Stimulated activated naive CD4-positive, alpha-beta T cell (primary cell): ENCODE data around the gene DVL2.
"Not testable (repeated sequence)": the region's sequence is repeated elsewhere in the genome, so short reads cannot be mapped to it uniquely, and the experiment has no call there.

Experiments used
- DNase-seq, 6 experiments: peaks; one replicate each; lab custom pipeline; 2025; lab: John Stamatoyannopoulos, UW

The DVL2 gene

DNA sequence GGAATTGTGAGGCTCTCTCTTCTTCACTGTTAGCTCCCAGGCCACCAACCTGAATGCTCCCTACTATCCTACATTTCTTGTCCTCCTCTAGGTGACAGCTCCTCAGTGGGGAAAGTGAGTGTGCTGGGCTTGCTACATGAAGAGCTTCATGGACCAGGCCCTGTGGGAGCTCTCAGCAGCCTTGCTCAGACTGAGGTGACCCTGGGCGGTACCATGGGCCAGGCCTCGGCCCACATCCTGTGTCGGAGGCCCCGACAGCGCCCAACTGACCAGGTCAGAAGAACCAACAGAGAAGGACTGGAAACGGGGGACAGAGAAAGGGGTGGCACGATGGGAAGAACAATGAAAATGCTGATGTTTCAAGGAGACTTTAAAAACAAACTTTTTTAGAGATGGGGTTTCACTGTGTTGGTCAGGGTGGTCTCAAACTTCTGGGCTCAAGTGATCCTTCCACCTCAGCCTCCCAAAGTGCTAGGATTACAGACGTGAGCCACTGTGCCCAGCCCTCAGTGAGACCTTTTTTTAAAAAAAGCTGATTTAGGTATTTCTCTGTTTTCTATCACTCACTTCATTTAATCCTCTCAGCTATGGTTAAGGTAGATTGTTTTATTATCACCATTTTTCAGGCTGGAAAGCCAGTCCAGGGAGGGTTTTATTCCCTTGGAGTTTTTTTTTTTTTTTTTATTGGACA, 22.6 kb upstream of the DVL2 start:
- no peak for DNase-seq

DNA sequence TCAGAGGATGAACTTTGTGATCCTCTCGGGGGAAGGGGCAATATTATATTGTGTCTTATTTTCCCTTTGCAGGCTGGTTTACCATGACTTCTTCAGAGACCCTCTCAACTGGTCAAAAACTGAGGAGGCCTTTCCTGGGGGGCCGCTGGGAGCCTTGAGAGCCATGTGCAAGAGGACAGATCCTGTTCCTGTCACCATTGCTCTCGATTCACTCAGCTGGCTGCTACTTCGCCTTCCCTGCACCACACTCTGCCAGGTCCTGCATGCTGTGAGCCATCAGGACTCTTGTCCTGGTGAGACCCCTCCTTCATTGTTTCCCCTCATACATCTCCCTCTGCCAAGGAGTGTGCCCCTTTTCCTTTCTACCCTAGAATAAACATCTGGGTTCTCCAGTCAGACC, 20.2 kb upstream of the DVL2 start:
- no peak for DNase-seq

DNA sequence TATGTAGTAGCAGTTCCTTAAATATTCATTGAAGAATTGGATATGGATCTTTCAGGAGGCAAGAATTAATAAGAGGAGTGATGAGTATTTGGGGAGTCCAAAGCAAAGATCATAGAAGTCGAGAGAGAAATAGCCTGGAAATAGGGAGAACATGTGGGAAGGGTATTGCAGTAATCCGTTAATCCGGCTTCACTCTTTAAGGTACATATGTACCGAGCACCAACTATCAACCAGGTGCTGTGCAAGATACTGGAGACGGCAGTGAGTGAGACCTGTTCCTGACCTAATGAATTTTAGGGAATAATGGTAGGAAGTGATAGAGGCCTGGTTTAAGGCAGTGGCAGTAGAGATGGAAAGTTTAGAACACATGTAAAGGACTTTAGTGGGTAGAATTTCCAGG, 18.8 kb upstream of the DVL2 start:
- no peak for DNase-seq

DNA sequence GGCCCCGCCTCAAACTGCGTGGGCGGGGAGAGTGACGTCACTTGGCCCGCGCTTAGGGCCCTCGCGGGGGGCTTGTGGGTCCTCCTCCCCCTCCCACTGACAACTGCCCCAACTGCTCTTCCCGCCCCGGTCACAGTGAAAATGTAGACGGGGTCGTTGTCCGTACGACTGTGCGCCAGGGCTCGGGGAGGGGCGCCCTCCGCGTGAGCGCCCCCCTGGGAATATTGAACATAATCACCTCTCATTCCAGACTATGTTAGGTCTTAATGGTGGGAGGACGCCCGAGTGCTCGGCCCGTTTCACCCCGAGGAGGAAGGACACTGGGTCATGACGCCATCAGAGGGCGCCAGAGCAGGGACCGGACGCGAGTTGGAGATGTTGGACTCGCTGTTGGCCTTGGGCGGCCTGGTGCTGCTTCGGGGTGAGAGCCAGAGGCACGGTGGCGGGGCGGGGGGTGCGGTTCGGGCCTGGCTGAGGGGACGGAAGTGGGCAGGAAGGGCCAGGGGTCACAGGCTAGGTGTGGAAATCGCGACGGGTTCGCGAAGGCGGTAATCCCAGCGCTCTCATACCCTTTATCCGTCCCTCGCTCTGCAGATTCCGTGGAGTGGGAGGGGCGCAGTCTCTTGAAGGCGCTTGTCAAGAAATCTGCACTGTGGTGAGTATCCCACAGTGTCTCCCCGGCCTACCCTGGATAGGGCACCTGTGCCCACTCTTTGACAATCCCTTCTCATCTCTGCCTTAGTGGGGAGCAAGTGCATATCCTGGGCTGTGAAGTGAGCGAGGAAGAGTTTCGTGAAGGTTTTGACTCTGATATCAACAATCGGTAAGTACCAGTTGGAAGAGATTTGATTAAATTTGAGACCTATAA, 18.1 kb upstream of the DVL2 start, which contains the start of gene ELP5:
Gene ELP5 (plus strand): TSS at position 40 of the 868 bp plus-strand sequence. CDS start 336 bp downstream, at position 376.
- peak; percentile 74 to 95 (median 86) for DNase-seq

DNA sequence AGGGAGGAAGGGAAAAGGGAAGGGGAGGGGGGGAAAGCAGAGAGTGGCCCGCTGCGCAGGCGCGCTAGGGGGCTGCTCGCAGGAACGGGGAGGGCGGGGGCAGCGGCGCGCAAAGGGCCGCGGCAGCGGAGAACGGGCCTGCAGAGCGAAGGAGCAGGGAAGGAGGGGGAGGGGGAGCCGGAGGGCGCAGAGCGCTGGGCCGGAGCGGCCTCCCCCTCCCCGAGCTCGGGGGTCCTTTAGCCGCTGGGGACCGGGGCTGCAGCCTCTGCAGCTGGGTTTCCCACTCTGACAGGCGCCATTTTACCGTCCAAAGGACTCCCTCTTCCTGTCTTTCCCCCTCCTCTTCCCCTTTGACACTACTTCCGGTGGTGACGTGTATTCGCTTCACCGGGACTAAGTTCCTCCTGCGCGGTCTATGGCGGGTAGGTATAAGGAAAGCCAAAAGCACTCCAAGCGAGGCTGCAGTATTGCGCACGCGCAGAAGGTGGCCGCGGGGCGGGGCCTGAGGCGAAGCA, 17.4 kb upstream of the DVL2 start, which contains the start of gene CTDNEP1:
Gene CTDNEP1 (minus strand): TSS at position 74 of the 515 bp plus-strand sequence. CDS start 438 bp downstream, outside the sequence.
- peak; percentile 95 to 99 (median 98) for DNase-seq

DNA sequence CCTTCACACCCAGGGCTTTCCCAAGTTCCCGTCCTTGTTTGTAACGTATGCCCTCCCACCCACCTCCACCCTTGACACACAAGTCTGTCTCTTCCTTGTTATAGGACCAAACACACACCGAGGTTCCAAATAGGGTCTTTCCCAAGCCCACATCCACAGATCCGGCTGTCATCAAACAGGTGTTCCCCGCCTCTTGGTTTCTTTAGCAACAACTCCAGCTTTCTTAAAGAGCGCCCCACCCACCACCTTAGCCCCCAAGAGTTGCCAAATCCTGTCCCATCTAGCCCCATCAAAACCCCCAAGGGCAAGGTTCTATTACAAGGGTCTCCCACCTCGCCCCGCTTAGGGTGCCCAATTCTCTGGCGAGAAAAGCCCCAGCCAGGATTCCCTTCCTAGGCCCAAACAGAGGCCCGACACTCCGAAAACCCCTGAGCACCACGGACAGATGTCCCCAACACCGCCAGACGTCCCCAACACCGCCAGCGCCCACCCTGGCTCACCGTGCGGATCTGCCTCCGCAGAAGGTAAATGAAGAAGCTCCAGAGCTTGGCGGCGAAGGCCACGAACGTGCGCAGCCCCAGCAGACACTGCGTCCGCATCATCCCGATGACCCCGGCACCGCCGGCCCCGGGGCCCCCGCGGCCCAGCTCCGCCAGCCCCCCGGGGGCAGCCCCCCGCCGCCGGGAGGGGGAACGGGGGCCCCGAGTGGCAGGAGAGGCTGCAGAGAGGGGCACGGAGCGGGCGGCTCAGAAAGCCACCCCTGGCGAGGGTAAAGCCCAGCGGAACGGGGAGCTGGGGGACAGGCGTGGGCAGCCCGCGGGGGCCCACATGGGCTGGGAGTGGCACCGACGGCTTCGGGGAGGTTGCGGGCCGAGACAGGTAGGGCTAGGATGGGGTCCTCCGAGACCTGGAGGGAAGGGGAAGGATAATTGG, 16.6 kb upstream of the DVL2 start:
- peak in 3 of 6 experiments; percentile 7 to 27 (median 14) for DNase-seq

DNA sequence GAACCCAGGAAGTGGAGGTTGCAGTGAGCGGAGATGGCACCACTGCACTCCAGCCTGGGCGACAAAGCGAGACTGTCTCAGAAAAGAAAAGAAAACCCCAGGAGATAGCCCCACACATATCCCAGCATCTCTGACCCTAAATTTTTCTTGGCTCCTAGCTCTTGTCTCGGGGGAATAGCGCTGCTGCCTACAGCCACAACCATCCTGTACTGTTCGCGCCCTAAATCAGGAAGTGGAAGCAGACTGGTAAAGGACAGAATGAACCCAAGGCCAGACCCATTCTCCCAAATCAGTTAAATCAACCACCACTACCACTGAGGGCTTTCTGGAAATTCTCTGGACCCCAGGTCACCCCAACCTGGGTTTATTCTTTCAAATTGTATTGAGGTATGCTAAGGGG, 15.5 kb upstream of the DVL2 start:
- DNase-seq = no peak

DNA sequence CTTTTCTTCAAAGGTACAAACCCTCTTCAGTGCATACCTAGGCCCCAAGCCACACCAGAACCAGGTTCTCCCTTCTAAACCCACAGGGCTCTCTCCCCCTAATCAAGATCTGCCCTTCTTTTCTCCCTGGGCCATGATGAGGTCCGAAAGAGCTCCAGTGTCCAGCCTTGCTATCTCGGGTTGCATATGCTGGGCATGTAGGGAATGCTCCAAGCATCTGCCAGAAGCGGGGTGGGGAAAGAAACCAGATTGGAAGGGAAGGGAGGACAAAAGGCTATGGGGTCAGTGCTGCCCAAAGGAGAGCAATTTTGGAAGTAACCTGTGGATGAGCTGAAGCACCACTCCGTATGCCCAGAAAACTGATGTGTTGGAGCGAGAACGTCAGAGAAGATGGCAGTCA, 14.9 kb upstream of the DVL2 start:
- DNase-seq = no peak

DNA sequence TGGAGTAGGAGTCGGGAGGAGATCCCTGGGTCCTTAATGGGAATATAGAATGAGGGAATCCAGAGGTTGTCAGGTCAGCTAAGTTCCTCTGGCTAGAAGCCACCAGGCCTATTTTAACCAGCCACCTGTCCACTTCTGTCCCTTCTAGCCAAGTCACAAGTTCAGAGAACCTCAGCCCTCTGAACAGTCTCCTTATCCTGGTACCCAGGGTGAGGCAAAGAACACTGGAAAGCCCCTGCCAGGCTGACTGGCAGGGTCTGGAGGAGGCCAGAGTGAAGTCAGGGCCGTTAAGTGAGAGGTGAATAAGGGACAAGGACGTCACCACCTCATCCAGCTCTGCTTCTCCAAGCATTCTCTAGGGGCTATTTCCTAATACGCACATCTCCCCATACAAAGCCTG, 14.5 kb upstream of the DVL2 start:
- no peak for DNase-seq

DNA sequence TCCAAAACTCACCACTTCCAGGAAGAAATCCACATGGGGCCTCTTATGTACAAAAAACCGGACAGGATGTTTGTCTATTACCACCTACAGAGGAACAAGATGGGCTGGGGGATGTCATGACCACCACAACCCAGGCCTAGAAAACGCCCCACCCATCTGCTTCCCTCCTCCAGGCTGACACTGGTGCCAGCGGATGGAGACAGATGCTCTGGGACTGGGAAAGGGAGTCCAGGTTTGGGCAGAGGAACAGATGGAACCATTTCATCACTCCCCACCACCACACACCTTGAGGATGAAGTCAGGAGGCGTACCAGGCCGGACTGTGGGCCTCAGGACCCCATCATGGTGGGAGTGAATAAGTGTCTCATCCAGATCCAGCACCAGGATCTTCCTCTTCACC, 12.5 kb upstream of the DVL2 start:
- DNase-seq = no peak

DNA sequence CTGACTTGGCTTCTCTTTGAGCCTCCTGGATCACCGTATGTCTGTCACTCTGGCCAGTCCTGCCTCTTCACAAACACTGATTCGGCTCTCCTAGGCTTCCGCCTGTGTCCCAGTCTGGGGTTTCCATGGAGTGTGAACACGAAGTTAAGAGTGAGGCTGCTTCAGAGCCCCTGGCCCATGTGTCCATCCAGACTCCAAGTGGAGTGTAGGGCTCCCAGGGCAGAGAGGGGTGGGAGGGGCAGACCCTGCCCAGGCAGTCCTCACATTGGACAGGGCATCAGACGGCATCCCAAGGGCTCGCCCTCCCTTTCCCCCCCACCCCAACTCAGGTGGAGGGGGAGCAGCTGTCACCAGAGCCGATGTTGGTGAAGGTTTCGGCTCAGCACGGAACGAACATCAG, 9.5 kb upstream of the DVL2 start:
- DNase-seq = not testable (repeated sequence)

DNA sequence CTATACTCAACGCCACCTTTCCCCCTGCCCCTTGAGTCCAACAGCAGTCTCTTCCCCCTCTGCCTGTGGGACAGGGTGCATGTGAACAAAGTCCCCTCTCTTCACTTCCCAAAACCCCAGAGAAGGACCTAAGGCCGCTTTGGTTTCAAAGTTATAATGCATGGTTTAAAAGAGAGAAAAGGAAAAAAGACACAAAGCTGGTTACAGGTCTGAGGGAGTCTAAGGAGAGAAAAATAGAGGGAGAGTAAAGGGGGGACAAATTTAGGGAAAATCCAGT, 9.1 kb upstream of the DVL2 start:
- no peak for DNase-seq

DNA sequence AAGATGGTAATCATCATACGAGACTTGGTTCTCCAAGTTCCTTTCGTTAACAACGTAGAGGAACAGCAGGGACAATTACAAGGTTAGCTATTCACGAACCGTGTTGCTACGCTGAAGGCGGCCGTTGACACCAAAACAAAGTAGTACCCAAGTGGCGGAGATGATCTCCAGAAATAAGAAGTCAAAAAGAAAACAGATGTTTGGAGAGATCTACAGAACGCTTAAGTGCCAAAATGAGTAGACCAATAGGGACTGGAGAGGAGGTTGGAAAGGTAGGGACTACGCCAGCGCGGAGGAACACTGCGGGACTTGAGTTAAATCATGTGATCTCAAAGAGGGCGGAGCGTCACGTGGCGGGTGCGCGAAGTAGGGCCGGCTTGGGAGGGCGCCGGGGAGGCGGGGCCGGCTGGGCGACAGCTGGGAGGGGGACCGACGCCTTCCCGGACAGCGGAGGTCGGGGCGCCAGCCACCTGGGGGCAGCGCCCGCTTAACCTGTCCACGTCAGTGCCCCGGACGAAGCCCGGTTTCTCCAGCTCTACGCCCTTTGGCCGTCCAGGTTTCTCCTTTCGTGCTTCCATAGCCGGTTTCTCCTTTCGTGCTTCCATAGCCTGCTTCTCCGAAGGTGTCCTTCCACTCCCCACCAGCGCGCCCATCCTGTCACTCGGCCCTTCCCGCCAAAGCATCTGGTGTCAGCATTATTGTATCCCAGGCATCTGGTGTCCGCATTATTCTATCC, 8.6 kb upstream of the DVL2 start:
- peak; percentile 91 to 100 (median 94) for DNase-seq

DNA sequence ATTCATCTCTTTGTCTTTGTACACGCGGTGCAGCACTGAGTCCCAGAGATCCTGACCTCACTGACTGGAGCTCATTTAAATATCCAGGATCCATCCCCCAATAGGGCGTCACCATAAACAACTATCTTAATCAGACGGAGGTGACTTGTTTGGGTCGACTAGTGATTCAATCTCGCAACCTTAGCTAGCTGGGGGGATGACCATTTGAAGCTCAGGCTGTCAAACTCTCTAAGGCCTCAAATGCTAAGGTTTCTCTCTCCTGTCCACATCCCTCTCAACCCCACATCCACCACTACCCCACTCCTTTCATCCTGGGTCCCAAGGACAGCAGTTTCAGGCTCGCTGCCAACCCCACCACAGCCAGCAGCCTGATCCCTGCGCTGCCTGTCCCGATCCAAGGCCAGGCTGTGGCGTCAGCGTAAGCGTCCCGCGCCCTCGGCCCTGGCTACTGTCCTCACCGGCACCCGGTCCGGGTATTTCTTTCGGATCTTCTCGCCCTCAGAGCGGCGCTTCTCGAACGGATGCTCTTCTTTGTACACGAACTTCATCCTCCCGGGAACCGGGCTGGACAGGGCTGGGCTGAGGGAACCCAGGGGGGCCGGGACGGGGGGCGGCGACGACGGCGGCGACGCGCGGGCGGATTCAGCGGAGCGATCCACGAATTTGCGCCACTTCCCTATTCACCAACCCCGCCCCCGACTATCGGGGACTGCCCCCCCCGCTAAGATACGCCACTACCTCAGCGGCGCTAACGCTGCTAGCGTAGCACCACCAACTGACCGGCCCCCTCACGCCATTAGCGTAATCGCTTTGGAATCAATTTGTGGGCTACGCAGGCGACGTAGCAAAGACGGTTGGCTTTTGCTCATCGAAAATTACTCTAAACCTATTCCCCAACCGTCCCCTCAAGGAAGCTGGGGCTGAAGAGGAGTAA, 7.7 kb upstream of the DVL2 start, which contains the start of gene GABARAP:
Gene GABARAP (minus strand): TSS at position 667 of the 934 bp plus-strand sequence. CDS start 119 bp downstream, at position 548.
- peak; percentile 86 to 99 (median 90) for DNase-seq

DNA sequence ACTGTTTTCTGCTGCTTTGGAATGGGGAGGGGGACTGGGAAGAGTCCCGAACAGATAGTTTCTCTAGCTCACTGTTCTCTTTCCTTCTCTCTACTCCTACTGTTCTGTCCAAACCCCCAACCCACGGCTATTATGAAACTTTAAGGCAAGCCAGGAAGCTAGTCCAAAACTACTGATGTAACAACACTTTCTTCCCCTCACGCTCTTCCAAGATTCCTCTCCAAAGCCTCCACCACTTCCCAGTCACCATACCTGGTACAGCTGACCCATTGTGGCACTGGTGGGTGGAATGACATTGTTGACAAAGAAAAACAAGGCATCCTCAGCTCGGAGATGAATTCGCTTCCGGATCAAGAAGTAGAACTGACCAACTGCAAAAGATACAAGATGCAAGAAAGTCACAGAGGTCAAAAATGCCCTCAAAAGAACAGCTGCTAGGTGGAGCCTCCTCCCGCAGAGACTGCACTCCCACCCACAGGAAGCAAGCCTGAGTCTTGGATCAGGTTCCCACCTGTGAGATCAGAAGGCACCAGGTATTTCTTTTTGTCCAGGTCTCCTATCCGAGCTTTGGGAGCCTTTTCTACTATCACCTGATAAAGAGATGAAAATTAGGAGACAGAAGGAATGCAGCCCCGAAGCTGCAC, 6.9 kb upstream of the DVL2 start:
- no peak for DNase-seq

DNA sequence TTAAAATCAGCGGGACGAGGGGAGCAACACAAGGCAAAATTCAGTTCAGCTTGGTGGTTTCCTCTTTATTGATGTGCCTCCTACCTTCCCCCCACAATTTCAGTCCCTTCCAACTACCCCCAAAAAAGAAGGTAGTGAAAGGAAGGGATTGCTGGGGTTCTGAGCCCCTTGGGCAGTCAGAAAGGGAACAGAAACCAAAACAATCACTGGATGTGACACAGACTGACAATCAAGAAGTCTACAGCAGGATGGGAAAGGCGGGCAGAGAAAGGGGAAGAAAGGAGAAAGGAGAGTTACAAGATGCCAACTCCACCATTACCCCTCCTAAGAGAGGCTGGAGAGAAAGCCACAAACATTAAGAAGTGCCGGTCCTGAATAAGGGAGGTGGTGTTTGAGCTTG, 6.1 kb upstream of the DVL2 start:
- DNase-seq = no peak

DNA sequence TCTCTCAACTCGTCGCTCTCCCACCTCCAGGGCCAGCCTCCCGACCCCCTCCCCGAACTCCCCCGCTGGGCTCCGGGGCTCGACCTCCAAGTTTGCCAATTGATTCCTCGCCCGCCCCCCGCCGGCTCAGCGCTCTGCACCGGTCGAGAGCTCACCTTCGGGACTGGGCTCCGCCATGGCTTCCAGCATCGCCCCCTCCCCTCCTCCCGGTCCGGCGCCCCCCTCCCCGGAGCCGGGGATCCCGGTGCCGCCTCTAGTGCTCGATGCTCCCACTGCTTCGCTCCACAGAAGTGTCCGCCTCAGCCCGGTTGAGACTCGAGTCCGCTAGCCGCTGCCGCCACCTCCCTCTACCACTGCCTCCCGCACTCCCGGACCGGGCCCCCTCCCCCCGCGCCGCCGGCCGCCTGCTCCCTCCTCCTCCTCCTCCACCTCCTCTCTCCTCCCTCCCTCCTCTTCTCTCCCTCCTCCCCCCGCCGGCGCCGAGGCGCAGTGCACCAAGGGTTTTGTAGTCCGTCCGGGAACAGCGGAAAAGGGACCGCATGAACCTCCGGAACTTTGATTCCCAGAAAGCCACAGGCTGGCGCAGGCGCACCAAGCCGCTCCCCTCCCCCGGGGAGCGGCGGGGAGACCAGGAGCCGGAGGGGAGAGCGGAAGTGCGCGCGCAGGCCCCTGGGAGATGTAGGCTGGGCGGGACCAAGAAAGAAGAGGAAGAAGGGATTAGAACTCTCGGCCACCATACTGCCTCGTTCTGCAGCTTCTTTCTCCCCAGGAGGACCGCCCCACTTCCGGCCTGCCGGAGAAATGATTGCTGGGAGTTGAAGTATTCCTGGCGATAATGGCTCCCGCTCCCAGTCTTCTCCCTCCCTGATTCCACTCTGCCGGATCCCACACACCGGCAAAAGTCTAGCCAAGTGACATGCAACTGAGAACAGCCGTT, 5.0 kb upstream of the DVL2 start, which contains the start of gene PHF23:
Gene PHF23 (minus strand): TSS at position 367 of the 937 bp plus-strand sequence. CDS start 178 bp downstream, at position 189.
- DNase-seq = peak; percentile 92 to 98 (median 96)
